ENCODE data around the gene TNNT2.

- TF ChIP-seq SRF (IDR thresholded peaks at IDR 0.05; ENCODE audit: low read depth, low read length) (no peak), CTCF (IDR thresholded peaks at IDR 0.05; ENCODE audit: control extremely low read depth in 1 of 3, insufficient read depth in 1 of 3, low read depth in 1 of 3, low read length in 3 of 3) (peak; percentile 94 to 96 (median 95)), PHF8 (conservative IDR thresholded peaks at IDR 0.05; ENCODE audit: low read depth, low read length) (no peak), POLR2A (IDR thresholded peaks at IDR 0.05; ENCODE audit: control extremely low read depth in 1 of 2, low read depth in 2 of 2, low read length in 2 of 2) (no peak), JUN (IDR thresholded peaks at IDR 0.05; ENCODE audit: low read depth, low read length) (no peak), CHD2 (IDR thresholded peaks at IDR 0.05; ENCODE audit: low read length) (no peak)
Observed at GRCh38 chr1:201361652-201362504, 15.6 kb downstream of the TNNT2 start.

Data from H1 (cell line).